GM12878 (cell line): ENCODE measurements around the gene SNX8. TPM values are rescaled to one million over a fixed set of nuclear protein-coding genes. Genes with fewer than 3 reads are reported as not detected.

Source experiments
- ATAC-seq: fragments of 200-7000 bp; cut with Tn5 transposase; 3 replicates; pipeline ENCODE4 v1.9.1; 2020; ENCODE audit warnings: mild to moderate bottlenecking, moderate library complexity
- BruUV-seq: library from RNA; stranded (reverse); fragments of 400-500 nt; replicated peaks from 2 replicates; lab custom pipeline; 2021; lab: Mats Ljungman, UMichigan
- CTCF ChIA-PET: fragments of 300-600 bp; sonication (Branson Sonifier 250); formaldehyde crosslinking; extraction: SDS; loops from one replicate; lab custom pipeline; 2021; ENCODE audit warnings: inconsistent platforms; lab: Yijun Ruan, JAX
- POLR2A ChIA-PET: fragments of 350-600 bp; formaldehyde crosslinking; extraction: SDS; loops from one replicate; lab custom pipeline; 2021; ENCODE audit warnings: inconsistent platforms; lab: Charles Lee
- RAD21 ChIA-PET: fragments of 300-600 bp; sonication (Branson Sonifier 250); formaldehyde crosslinking; loops from one replicate; lab custom pipeline; 2023; ENCODE audit warnings: antibody characterized with exemption; ENCODE audit not compliant: unreplicated experiment; lab: Charles Lee
- SMC1A ChIA-PET: fragments of 300-600 bp; sonication (Branson Sonifier 250); formaldehyde crosslinking; loops from one replicate; lab custom pipeline; 2023; ENCODE audit not compliant: unreplicated experiment, uncharacterized antibody; lab: Charles Lee
- DNase-seq: peaks from one replicate; pipeline ENCODE4 v3.0.0-alpha.2; 2011; ENCODE audit warnings: low read depth, low spot score
- FAIRE-seq: peaks from 3 replicates; lab custom pipeline; 2011; peaks lifted over from hg19 to GRCh38; lab: Jason Lieb, UNC
- H2AFZ ChIP-seq: 2 replicates; pipeline ENCODE4 v1.6.0; 2011; ENCODE audit warnings: low read depth, low read length, control low read depth; ENCODE audit not compliant: control insufficient read depth
- H3K27ac ChIP-seq: 2 replicates; pipeline ENCODE4 v1.5.1; 2011; ENCODE audit warnings: control low read depth; ENCODE audit not compliant: control insufficient read depth, insufficient read depth
- H3K27me3 ChIP-seq, 2 experiments: replicated peaks in 1 of 2; 2 replicates each; pipeline versions ENCODE4 v1.6.0 to v1.6.1; 2011; ENCODE audit warnings: low read length in 1 of 2; ENCODE audit not compliant: control insufficient read depth in 2 of 2, insufficient read depth in 2 of 2
- H3K36me3 ChIP-seq, 2 experiments: 2 replicates each; pipeline ENCODE4 v1.5.1; 2011; ENCODE audit warnings: low read length in 1 of 2; ENCODE audit not compliant: control insufficient read depth in 2 of 2, insufficient read depth in 2 of 2
- H3K4me1 ChIP-seq: 2 replicates; pipeline ENCODE4 v1.6.1; 2011; ENCODE audit warnings: mild to moderate bottlenecking, low read length, moderate library complexity, mixed read lengths; ENCODE audit not compliant: control insufficient read depth, insufficient read depth
- H3K4me2 ChIP-seq: 2 replicates; pipeline ENCODE4 v1.6.0; 2011; ENCODE audit warnings: control low read depth; ENCODE audit not compliant: control insufficient read depth, insufficient read depth
- H3K4me3 ChIP-seq: fragments of 200-600 bp; sonication (generic); 2 replicates; pipeline ENCODE4 v1.5.1; 2016
- H3K79me2 ChIP-seq: 2 replicates; pipeline ENCODE4 v1.6.0; 2011; ENCODE audit warnings: low read length; ENCODE audit not compliant: control insufficient read depth, insufficient read depth
- H3K9ac ChIP-seq: 2 replicates; pipeline ENCODE4 v1.8.0; 2011; ENCODE audit warnings: low read length, control low read depth, mixed read lengths; ENCODE audit not compliant: control insufficient read depth, insufficient read depth
- H3K9me3 ChIP-seq: replicated peaks from 3 replicates; pipeline ENCODE4 v1.5.1; 2011; ENCODE audit warnings: mild to moderate bottlenecking, low read length; ENCODE audit not compliant: control insufficient read depth, insufficient read depth
- H4K20me1 ChIP-seq: 2 replicates; pipeline ENCODE4 v1.6.0; 2011; ENCODE audit not compliant: control insufficient read depth, insufficient read depth
- BACH1 ChIP-seq: fragments of 450-650 bp; IDR thresholded peaks from 2 replicates; pipeline ENCODE4 v1.6.1; 2017; ENCODE audit warnings: mild to moderate bottlenecking, borderline replicate concordance
- BCL3 ChIP-seq: IDR thresholded peaks from 2 replicates; pipeline ENCODE4 v1.6.1; 2011; ENCODE audit warnings: borderline replicate concordance, low read depth, mild to moderate bottlenecking, moderate library complexity, low read length; ENCODE audit not compliant: insufficient read depth, poor library complexity, severe bottlenecking
- DPF2 ChIP-seq: fragments of 450-650 bp; IDR thresholded peaks from 2 replicates; pipeline ENCODE4 v1.6.1; 2017; ENCODE audit warnings: mild to moderate bottlenecking
- E2F4 ChIP-seq: IDR thresholded peaks from 2 replicates; pipeline ENCODE4 v1.6.1; 2012; ENCODE audit warnings: low read depth, low read length, improper control_type of control experiment
- NR2F1 ChIP-seq: fragments of 450-650 bp; conservative IDR thresholded peaks from 2 replicates; pipeline ENCODE4 v1.6.1; 2017; ENCODE audit warnings: mild to moderate bottlenecking
- NRF1 ChIP-seq: conservative IDR thresholded peaks from 2 replicates; pipeline ENCODE4 v1.6.1; 2011; ENCODE audit warnings: mild to moderate bottlenecking, low read depth, low read length, improper control_type of control experiment
- PRDM15 ChIP-seq: fragments of 450-650 bp; formaldehyde crosslinking; IDR thresholded peaks from 2 replicates; pipeline ENCODE4 v1.4.0; 2020; ENCODE audit warnings: mild to moderate bottlenecking, moderate library complexity
- ZNF24 ChIP-seq: fragments of 450-650 bp; IDR thresholded peaks from 2 replicates; pipeline ENCODE4 v1.6.1; 2017; ENCODE audit warnings: antibody characterized with exemption, mild to moderate bottlenecking
- ZNF384 ChIP-seq: IDR thresholded peaks from 2 replicates; pipeline ENCODE4 v1.6.1; 2012; ENCODE audit warnings: low read depth, mild to moderate bottlenecking, low read length, improper control_type of control experiment, borderline replicate concordance
- WGBS: methylation state at CpG from one replicate; pipeline ENCODE4 v1.1.6; 2016; ENCODE audit warnings: low lambda C conversion rate; ENCODE audit not compliant: insufficient replicate concordance, insufficient coverage; ENCODE audit errors: missing lambda C conversion rate; 5-methylcytosine and 5-hydroxymethylcytosine counted together
- in situ Hi-C: fragments of 300-500 bp; cut with MboI; formaldehyde crosslinking; loops from 9 replicates; pipeline ENCODE4 v1.14.3; 2018; ENCODE audit warnings: mixed read lengths
- intact Hi-C: fragments of 100-400 bp; cut with micrococcal nuclease; formaldehyde crosslinking; loops from one replicate; pipeline ENCODE4 v1.14.2; 2022; ENCODE audit not compliant: unreplicated experiment
- polyA plus RNA-seq, 11 experiments: library from polyadenylated mRNA; depleted of rRNA in 4 of 11; unstranded in 6 of 11; stranded (reverse) in 5 of 11; fragments of >200 nt; fragmentation: Nextera tagmentation in 4 of 11; fragmentation: Illumina TruSeq in 1 of 11; extraction: Ambion mirVana in 4 of 11; extraction: Trizol in 1 of 11; gene quantifications; 1 replicate in 1 of 11; 2 replicates in 10 of 11; pipeline versions ENCODE4 v1.2.1 to v1.2.3, GENCODE V29; 2011 to 2016; ENCODE audit warnings: inconsistent platforms in 2 of 11, missing spikeins in 2 of 11, low read depth in 1 of 11
- total RNA-seq, 4 experiments: library from RNA; depleted of rRNA in 3 of 4; stranded (reverse); fragments of >200 nt in 3 of 4; fragmentation: Illumina TruSeq in 1 of 4; extraction: Trizol in 1 of 4; gene quantifications; 2 replicates each; pipeline versions ENCODE4 v1.2.1 to v1.2.3, GENCODE V29; 2013 to 2021

SNX8 gene
- total and polyA plus RNA-seq, 10 of the 15 experiments (the other 5 are each of a cell fraction or from before 2014, with no cell fraction given): 6.4 to 210 (median 97.6) TPM

- intact Hi-C loops: no loop called here
- ChIA-PET POLR2A (no interaction called here), CTCF (interaction anchor here (1.1 kb wide), 1 partner anchor 125 kb away, joined by 3 read pairs; no protein-coding TSS in a partner anchor), SMC1A (no interaction called here), RAD21 (interaction anchor here (0.8 kb wide), 1 partner anchor 21 kb away, joined by 3 read pairs; no protein-coding TSS in a partner anchor)
- TF ChIP-seq NR2F1 (no peak), ZNF384 (no peak), DPF2 (no peak)
- FAIRE-seq: no peak
- Histone ChIP-seq H3K9me3 (no peaks in the 10 kb centered on the region), H3K9ac (no peak overlapping the region), H3K4me2 (no peak overlapping the region), H2AFZ (no peak overlapping the region), H3K27me3 (no peaks in the 10 kb centered on the region), H3K4me1 (no peaks in the 10 kb centered on the region), H3K36me3 (no peaks in the 10 kb centered on the region), H3K79me2 (no peaks in the 10 kb centered on the region), H4K20me1 (no peaks in the 10 kb centered on the region), H3K4me3 (no peak overlapping the region), H3K27ac (no peak overlapping the region)
- no peak for ATAC-seq
- 72% methylated on average over 7 of the region's 7 CpGs for WGBS
- BruUV-seq: no TSS peak
- no peak for DNase-seq
- in situ Hi-C loops: no loop called here
Observed at GRCh38 chr7:2326951-2327350, 12.7 kb upstream of the SNX8 start.

- no peak for FAIRE-seq
- in situ Hi-C loops: no loop called here
- 0% methylated on average over 4 of the region's 4 CpGs for WGBS
- Histone ChIP-seq H3K4me1 (no peaks in the 10 kb centered on the region), H3K36me3 (no peaks in the 10 kb centered on the region), H3K4me2 (no peak overlapping the region), H3K9ac (no peak overlapping the region), H3K9me3 (no peaks in the 10 kb centered on the region), H2AFZ (no peak overlapping the region; the same call in 1 of the 2 replicates), H3K27ac (no peak overlapping the region), H4K20me1 (no peaks in the 10 kb centered on the region), H3K4me3 (no peak overlapping the region), H3K27me3 (no peaks in the 10 kb centered on the region), H3K79me2 (no peaks in the 10 kb centered on the region)
- ATAC-seq: no peak
- ChIA-PET SMC1A (interaction anchor here (0.5 to 1.1 kb wide), 2 partner anchors 22 to 39 kb away, joined by 3 read pairs; no protein-coding TSS in a partner anchor), CTCF (interaction anchor here (0.5 to 2.3 kb wide), 2 partner anchors 23 to 137 kb away, joined by 3 to 5 read pairs; no protein-coding TSS in a partner anchor), POLR2A (interaction anchor here (0.6 kb wide), 1 partner anchor 23 kb away, joined by 5 read pairs; no protein-coding TSS in a partner anchor), RAD21 (no interaction called here)
- DNase-seq: no peak
- intact Hi-C loops: no loop called here
- no TSS peak for BruUV-seq
- TF ChIP-seq E2F4 (no peak), BCL3 (no peak), ZNF24 (no peak), BACH1 (no peak), PRDM15 (CRISPR knock-in tag) (no peak), NRF1 (no peak)
Observed at GRCh38 chr7:2325162-2325561, 10.9 kb upstream of the SNX8 start.
